Osteocyte (in vitro differentiated cells): ENCODE results near the gene SLC9A5. TPM values are rescaled to one million over a fixed set of nuclear protein-coding genes. Genes with fewer than 3 reads are reported as not detected.
A peak's percentile ranks its signal among the peaks of the same experiment; 100 is the strongest.

Experiments
- DNase-seq: peaks from one replicate; pipeline ENCODE4 v3.0.0; 2021; ENCODE audit warnings: mixed read lengths; ENCODE audit not compliant: unreplicated experiment; ENCODE audit errors: extremely low spot score
- H3K27ac Mint-ChIP-seq: one replicate; pipeline ENCODE4 v1.8.0; 2021; ENCODE audit warnings: mild to moderate bottlenecking, mixed read lengths; ENCODE audit not compliant: unreplicated experiment
- H3K27me3 Mint-ChIP-seq: one replicate; pipeline ENCODE4 v1.8.0; 2021; ENCODE audit warnings: mixed read lengths; ENCODE audit not compliant: unreplicated experiment
- H3K36me3 Mint-ChIP-seq: one replicate; pipeline ENCODE4 v1.8.0; 2021; ENCODE audit warnings: mixed read lengths; ENCODE audit not compliant: unreplicated experiment
- H3K4me1 Mint-ChIP-seq: one replicate; pipeline ENCODE4 v1.8.0; 2021; ENCODE audit warnings: mixed read lengths; ENCODE audit not compliant: unreplicated experiment
- H3K4me3 Mint-ChIP-seq: one replicate; pipeline ENCODE4 v1.8.0; 2021; ENCODE audit warnings: mild to moderate bottlenecking, moderate library complexity, mixed read lengths; ENCODE audit not compliant: unreplicated experiment
- H3K9me3 Mint-ChIP-seq: one replicate; pipeline ENCODE4 v1.8.0; 2021; ENCODE audit warnings: mixed read lengths; ENCODE audit not compliant: unreplicated experiment
- CTCF ChIP-seq: fragments of 200-600 bp; sonication (generic); IDR thresholded peaks from 2 replicates; pipeline ENCODE4 v1.5.0; 2021; ENCODE audit warnings: antibody characterized with exemption, mild to moderate bottlenecking, moderate library complexity
- total RNA-seq: library from RNA; stranded (reverse); gene quantifications from 2 replicates; pipeline ENCODE4 v1.2.1, GENCODE V29; 2021

SLC9A5 gene
- total RNA-seq, 1 donor from 2014 or later, result 4.2 TPM

DNA sequence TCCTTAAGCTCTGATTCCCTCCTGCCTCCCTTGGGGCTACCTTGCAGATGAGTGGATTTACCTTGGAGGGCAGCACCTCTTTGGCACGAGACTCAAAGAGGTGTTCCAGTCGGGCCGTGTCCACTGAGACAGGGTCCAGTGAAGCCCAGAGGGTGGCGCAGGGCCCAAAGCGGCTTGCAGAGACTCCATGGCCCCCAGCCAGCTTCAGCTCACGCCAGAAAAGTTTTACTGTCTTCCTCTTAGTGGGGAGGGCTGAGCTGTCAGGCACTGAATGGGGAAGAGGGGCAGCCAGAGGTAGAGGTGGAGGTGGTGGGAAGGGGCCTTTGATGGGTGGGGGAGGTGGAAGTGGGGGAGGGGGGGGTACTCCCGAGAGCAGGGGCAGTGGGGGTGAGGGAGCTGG is 15.2 kb upstream of the SLC9A5 start:
- H3K4me3 Mint-ChIP-seq, result no peak overlapping the region
- no peak overlapping the region for H3K27ac Mint-ChIP-seq
- no peaks in the 10 kb centered on the region for H3K9me3 Mint-ChIP-seq
- H3K4me1 Mint-ChIP-seq, result peaks cover 4% of the 10 kb centered on the region
- TF ChIP-seq CTCF, result no peak
- H3K27me3 Mint-ChIP-seq, result no peaks in the 10 kb centered on the region
- peaks cover 41% of the 10 kb centered on the region for H3K36me3 Mint-ChIP-seq
- DNase-seq, result no peak

- no peak overlapping the region for H3K27ac Mint-ChIP-seq
- H3K9me3 Mint-ChIP-seq, result no peaks in the 10 kb centered on the region
- H3K4me3 Mint-ChIP-seq, result no peak overlapping the region
- H3K36me3 Mint-ChIP-seq, result peaks cover 40% of the 10 kb centered on the region
- no peaks in the 10 kb centered on the region for H3K4me1 Mint-ChIP-seq
- TF ChIP-seq CTCF, result no peak
- no peak for DNase-seq
- H3K27me3 Mint-ChIP-seq, result no peaks in the 10 kb centered on the region
Observed at GRCh38 chr16:67234180-67234597, 14.6 kb upstream of the SLC9A5 start.

GRCh38 chr16:67235816-67236562 is 12.8 kb upstream of the SLC9A5 start:
- no peaks in the 10 kb centered on the region for H3K9me3 Mint-ChIP-seq
- H3K27ac Mint-ChIP-seq, result peak overlapping the region; percentile 54
- no peak for DNase-seq
- peaks cover 29% of the 10 kb centered on the region for H3K36me3 Mint-ChIP-seq
- peaks cover 12% of the 10 kb centered on the region for H3K4me1 Mint-ChIP-seq
- no peak for TF ChIP-seq CTCF
- H3K27me3 Mint-ChIP-seq, result no peaks in the 10 kb centered on the region
- no peak overlapping the region for H3K4me3 Mint-ChIP-seq

GRCh38 chr16:67236563-67237395 is 12.0 kb upstream of the SLC9A5 start:
- no peaks in the 10 kb centered on the region for H3K27me3 Mint-ChIP-seq
- no peaks in the 10 kb centered on the region for H3K9me3 Mint-ChIP-seq
- no peak overlapping the region for H3K4me3 Mint-ChIP-seq
- TF ChIP-seq CTCF, result no peak
- H3K4me1 Mint-ChIP-seq, result peaks cover 20% of the 10 kb centered on the region
- DNase-seq, result no peak
- peaks cover 29% of the 10 kb centered on the region for H3K36me3 Mint-ChIP-seq
- peak overlapping the region; percentile 54 for H3K27ac Mint-ChIP-seq
